ENCODE results near the gene RNF113B.

RNF113B gene

GRCh38 chr13:98174307-98174706 is 2.8 kb downstream of the RNF113B start:
- H3K9ac ChIP-seq = no peak overlapping the region
- peak overlapping the region; percentile 15 for H3K27ac ChIP-seq
- H3K4me1 ChIP-seq = peaks cover 27% of the 10 kb centered on the region

DNA sequence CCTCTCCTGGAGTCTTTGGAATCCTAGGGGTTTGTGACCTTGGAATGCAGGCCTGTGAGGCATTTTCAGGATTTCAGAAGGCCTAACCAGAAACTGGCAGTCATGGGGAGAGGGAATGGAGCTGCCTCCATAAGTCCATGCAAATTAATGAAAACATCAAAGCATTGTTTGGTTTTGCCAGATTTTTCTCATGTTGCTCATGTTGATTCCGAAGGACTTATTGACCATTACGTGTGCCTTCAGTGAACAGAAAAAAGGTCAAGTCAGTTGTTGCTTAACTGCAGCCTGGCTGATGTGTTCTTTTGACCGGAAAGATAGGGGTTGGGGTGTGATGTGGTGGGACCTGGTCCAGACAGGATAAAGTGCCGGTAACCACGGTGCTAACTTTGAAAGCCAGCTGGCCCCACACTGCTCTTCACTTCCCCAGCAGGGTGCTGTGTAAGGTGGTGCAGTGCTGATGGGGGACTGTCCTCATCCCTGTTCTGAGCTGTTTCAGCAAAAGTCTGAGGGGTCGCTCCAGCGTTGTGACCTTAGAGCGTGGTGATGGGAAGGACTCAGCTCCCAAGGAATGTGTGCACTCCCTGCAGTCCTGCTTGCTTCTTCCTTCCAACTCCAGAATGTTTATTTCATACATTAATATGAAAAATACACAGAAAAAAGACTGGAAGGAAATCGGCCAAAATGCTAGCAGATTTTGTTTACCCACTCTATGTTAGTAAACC is 3.5 kb downstream of the RNF113B start:
- Histone ChIP-seq H3K4me3 (ENCODE audit: low read depth, low read length) (peak overlapping the region; percentile 11), H2AFZ (no peak overlapping the region)
- TF ChIP-seq CTCF (IDR thresholded peaks at IDR 0.05) = no peak

More at GRCh38 chr13:98174307-98174706, 2.8 kb downstream of the RNF113B start:
- H3K4me3 ChIP-seq (ENCODE audit: low read depth, low read length) = peak overlapping the region; percentile 11
- H3K27me3 ChIP-seq (ENCODE audit: control insufficient read depth, insufficient read depth, low read length) = no peaks in the 10 kb centered on the region
- TF ChIP-seq CTCF (IDR thresholded peaks at IDR 0.05) = no peak
- no peaks in the 10 kb centered on the region for H3K9me3 ChIP-seq (ENCODE audit: control insufficient read depth, low read length)
- H3K36me3 ChIP-seq (ENCODE audit: control insufficient read depth, insufficient read depth, low read length) = no peaks in the 10 kb centered on the region
- no peak overlapping the region for H3K4me2 ChIP-seq (ENCODE audit: low read length)
- no peaks in the 10 kb centered on the region for H3K79me2 ChIP-seq
- H2AFZ ChIP-seq = no peak overlapping the region

GRCh38 chr13:98172590-98173422 is 4.3 kb downstream of the RNF113B start:
- Histone ChIP-seq H2AFZ (peak overlapping the region; percentile 68), H3K4me1 (peaks cover 27% of the 10 kb centered on the region), H3K9ac (no peak overlapping the region), H3K27ac (peak overlapping the region; percentile 80), H3K79me2 (no peaks in the 10 kb centered on the region), H3K36me3 (ENCODE audit: control insufficient read depth, insufficient read depth, low read length) (no peaks in the 10 kb centered on the region), H3K9me3 (ENCODE audit: control insufficient read depth, low read length) (no peaks in the 10 kb centered on the region), H3K4me2 (ENCODE audit: low read length) (peak overlapping the region; percentile 62), H3K4me3 (ENCODE audit: low read depth, low read length) (peak overlapping the region; percentile 8), H3K27me3 (ENCODE audit: control insufficient read depth, insufficient read depth, low read length) (no peaks in the 10 kb centered on the region)
- no peak for TF ChIP-seq CTCF (IDR thresholded peaks at IDR 0.05)

More for the DNA sequence above, 3.5 kb downstream of the RNF113B start:
- no peaks in the 10 kb centered on the region for H3K79me2 ChIP-seq
- H3K27me3 ChIP-seq (ENCODE audit: control insufficient read depth, insufficient read depth, low read length) = no peaks in the 10 kb centered on the region
- H3K4me1 ChIP-seq = peaks cover 27% of the 10 kb centered on the region
- H3K9ac ChIP-seq = no peak overlapping the region
- H3K27ac ChIP-seq = peak overlapping the region; percentile 80
- peak overlapping the region; percentile 10 for H3K4me2 ChIP-seq (ENCODE audit: low read length)
- no peaks in the 10 kb centered on the region for H3K36me3 ChIP-seq (ENCODE audit: control insufficient read depth, insufficient read depth, low read length)
- no peaks in the 10 kb centered on the region for H3K9me3 ChIP-seq (ENCODE audit: control insufficient read depth, low read length)

GRCh38 chr13:98171900-98172589 is 5.0 kb downstream of the RNF113B start:
- H3K9ac ChIP-seq = no peak overlapping the region
- TF ChIP-seq CTCF (IDR thresholded peaks at IDR 0.05) = no peak
- H3K4me1 ChIP-seq = peaks cover 27% of the 10 kb centered on the region
- H3K36me3 ChIP-seq (ENCODE audit: control insufficient read depth, insufficient read depth, low read length) = no peaks in the 10 kb centered on the region
- H3K79me2 ChIP-seq = no peaks in the 10 kb centered on the region
- H3K27ac ChIP-seq = peak overlapping the region; percentile 80
- peak overlapping the region; percentile 8 for H3K4me3 ChIP-seq (ENCODE audit: low read depth, low read length)
- H3K9me3 ChIP-seq (ENCODE audit: control insufficient read depth, low read length) = no peaks in the 10 kb centered on the region
- H3K27me3 ChIP-seq (ENCODE audit: control insufficient read depth, insufficient read depth, low read length) = no peaks in the 10 kb centered on the region
- H2AFZ ChIP-seq = peak overlapping the region; percentile 68
- peak overlapping the region; percentile 62 for H3K4me2 ChIP-seq (ENCODE audit: low read length)

All from parathyroid adenoma (tissue), 2 donors.